BLaER1 treated with 17β-estradiol and CSF1 and Interleukin-3, amounts not matched to agents 10 nM and 100 nM (cell line): ENCODE data around the gene ACTN2.

ENCODE experiments used
- H3K27ac ChIP-seq, 11 experiments: shearing (Covaris generic); formaldehyde crosslinking; 2 replicates each; pipeline ENCODE4 v1.8.1; 2022
- H3K27me3 ChIP-seq, 11 experiments: shearing (Covaris generic); formaldehyde crosslinking; 2 replicates each; pipeline ENCODE4 v1.8.1; 2022
- H3K36me3 ChIP-seq, 11 experiments: shearing (Covaris generic); formaldehyde crosslinking; 2 replicates each; pipeline ENCODE4 v1.8.1; 2022
- H3K4me1 ChIP-seq, 10 experiments: shearing (Covaris generic); formaldehyde crosslinking; 2 replicates each; pipeline ENCODE4 v1.8.1; 2022
- H3K4me2 ChIP-seq, 11 experiments: shearing (Covaris generic); formaldehyde crosslinking; 2 replicates each; pipeline ENCODE4 v1.8.1; 2022
- H3K4me3 ChIP-seq, 10 experiments: shearing (Covaris generic); formaldehyde crosslinking; 2 replicates each; pipeline ENCODE4 v1.8.1; 2022
- H3K9ac ChIP-seq, 11 experiments: shearing (Covaris generic); formaldehyde crosslinking; 2 replicates each; pipeline ENCODE4 v1.8.1; 2022
- H3K9me3 ChIP-seq, 11 experiments: shearing (Covaris generic); formaldehyde crosslinking; replicated peaks in 1 of 11; 2 replicates each; pipeline ENCODE4 v1.8.1; 2022
- H4K20me1 ChIP-seq, 11 experiments: shearing (Covaris generic); formaldehyde crosslinking; 2 replicates each; pipeline ENCODE4 v1.8.1; 2022
- Cebpa-rat ChIP-seq, 11 experiments: shearing (Covaris generic); IDR thresholded peaks; 2 replicates each; pipeline ENCODE4 v1.8.1; 2022

Gene ACTN2

GRCh38 chr1:236773919-236774318 lies 87.6 kb downstream of the ACTN2 start:
- H3K4me3 ChIP-seq: no peak overlapping the region
- H3K27me3 ChIP-seq: no peaks in the 10 kb centered on the region
- no peaks in the 10 kb centered on the region for H3K4me1 ChIP-seq
- no peak overlapping the region for H3K27ac ChIP-seq
- no peak overlapping the region for H3K9ac ChIP-seq
- H3K9me3 ChIP-seq: peaks cover 2 to 14% (median 4%) of the 10 kb centered on the region in 11 experiments; a peak in 18 of 22 replicates
- H3K36me3 ChIP-seq: no peaks in the 10 kb centered on the region
- no peak for TF ChIP-seq Cebpa-rat (IDR thresholded peaks at IDR 0.05)
- H4K20me1 ChIP-seq: no peaks in the 10 kb centered on the region
- H3K4me2 ChIP-seq: 0 out of 22 replicates have a peak overlapping the region, but pooled peaks of 1 of the 11 experiments have one; percentile 1

GRCh38 chr1:236774926-236775325 lies 88.6 kb downstream of the ACTN2 start:
- Histone ChIP-seq H3K4me1 (no peaks in the 10 kb centered on the region), H3K9me3 (peaks cover 11 to 23% (median 13%) of the 10 kb centered on the region in 11 experiments; a peak in 21 of 22 replicates), H3K36me3 (no peaks in the 10 kb centered on the region), H3K9ac (no peak overlapping the region), H4K20me1 (no peaks in the 10 kb centered on the region), H3K4me3 (no peak overlapping the region), H3K27me3 (no peaks in the 10 kb centered on the region), H3K4me2 (no peak overlapping the region), H3K27ac (no peak overlapping the region)
- no peak for TF ChIP-seq Cebpa-rat (IDR thresholded peaks at IDR 0.05)

- Histone ChIP-seq H3K36me3 (no peaks in the 10 kb centered on the region), H4K20me1 (no peaks in the 10 kb centered on the region), H3K9me3 (peaks cover 11 to 23% (median 13%) of the 10 kb centered on the region in 11 experiments; a peak in 21 of 22 replicates), H3K9ac (no peak overlapping the region), H3K27me3 (no peaks in the 10 kb centered on the region), H3K27ac (no peak overlapping the region), H3K4me1 (no peaks in the 10 kb centered on the region), H3K4me3 (no peak overlapping the region), H3K4me2 (no peak overlapping the region)
- TF ChIP-seq Cebpa-rat (IDR thresholded peaks at IDR 0.05): no peak
Observed at GRCh38 chr1:236779312-236779711, 93.0 kb downstream of the ACTN2 start.

- Histone ChIP-seq H3K4me1 (no peaks in the 10 kb centered on the region), H3K4me3 (no peak overlapping the region), H3K9ac (no peak overlapping the region), H3K27ac (no peak overlapping the region), H3K4me2 (no peak overlapping the region), H3K9me3 (peaks cover 19 to 26% (median 21%) of the 10 kb centered on the region in 11 experiments), H3K36me3 (no peaks in the 10 kb centered on the region), H4K20me1 (no peaks in the 10 kb centered on the region), H3K27me3 (no peaks in the 10 kb centered on the region)
- TF ChIP-seq Cebpa-rat (IDR thresholded peaks at IDR 0.05): no peak
Observed at GRCh38 chr1:236785477-236785876, 99.2 kb downstream of the ACTN2 start.

- Histone ChIP-seq H3K9ac (no peak overlapping the region), H3K4me2 (no peak overlapping the region), H4K20me1 (no peaks in the 10 kb centered on the region), H3K27ac (no peak overlapping the region), H3K9me3 (peaks cover 19 to 26% (median 21%) of the 10 kb centered on the region in 11 experiments), H3K36me3 (no peaks in the 10 kb centered on the region), H3K4me3 (no peak overlapping the region), H3K27me3 (no peaks in the 10 kb centered on the region), H3K4me1 (no peaks in the 10 kb centered on the region)
- no peak for TF ChIP-seq Cebpa-rat (IDR thresholded peaks at IDR 0.05)
Observed at GRCh38 chr1:236786453-236786852, 100.2 kb downstream of the ACTN2 start.

- Histone ChIP-seq H3K36me3 (peaks cover 0 to 22% (median 0%) of the 10 kb centered on the region in 11 experiments; a peak in 5 of 22 replicates), H3K4me1 (peaks cover 21 to 31% (median 29%) of the 10 kb centered on the region in 10 experiments), H3K27me3 (no peaks in the 10 kb centered on the region), H3K4me3 (peak overlapping the region; percentile 74 to 95 (median 86); a peak in 19 of 20 replicates), H3K9me3 (no peaks in the 10 kb centered on the region), H3K4me2 (peak overlapping the region; percentile 40 to 83 (median 58); a peak in 21 of 22 replicates), H4K20me1 (peaks cover 0 to 21% (median 3%) of the 10 kb centered on the region in 11 experiments; a peak in 5 of 22 replicates), H3K9ac (peak overlapping the region in 10 of 11 experiments; percentile 44 to 98 (median 94); a peak in 13 of 22 replicates), H3K27ac (peak overlapping the region; percentile 36 to 98 (median 95); a peak in 20 of 22 replicates)
- no peak for TF ChIP-seq Cebpa-rat (IDR thresholded peaks at IDR 0.05)
Observed at GRCh38 chr1:236794585-236795034, 108.3 kb downstream of the ACTN2 start.

GRCh38 chr1:236795035-236795756 lies 108.9 kb downstream of the ACTN2 start, which contains the start of gene MTR:
Gene MTR, plus strand, starts transcription at chr1:236795292. Its CDS starts 412 bp downstream, at chr1:236795704.
- Histone ChIP-seq H3K27me3 (no peaks in the 10 kb centered on the region), H3K4me3 (peak within 1 kb of the TSS; percentile 74 to 95 (median 86)), H3K4me2 (peak within 1 kb of the TSS; percentile 75 to 95 (median 86)), H3K9me3 (no peaks in the 10 kb centered on the region), H3K9ac (peak within 1 kb of the TSS; percentile 87 to 98 (median 95)), H3K4me1 (peaks cover 21 to 36% (median 29%) of the 10 kb centered on the region in 10 experiments), H3K27ac (peak within 1 kb of the TSS; percentile 80 to 98 (median 95)), H4K20me1 (peaks cover 0 to 25% (median 3%) of the 10 kb centered on the region in 11 experiments; a peak in 5 of 22 replicates), H3K36me3 (peaks cover 0 to 28% (median 5%) of the 10 kb centered on the region in 11 experiments; a peak in 12 of 22 replicates)
- TF ChIP-seq Cebpa-rat (IDR thresholded peaks at IDR 0.05): peak in 1 of 11 experiments; percentile 61; a peak in 2 of 22 replicates

GRCh38 chr1:236795757-236796667 lies 109.7 kb downstream of the ACTN2 start:
- Histone ChIP-seq H4K20me1 (peaks cover 0 to 33% (median 3%) of the 10 kb centered on the region in 11 experiments; a peak in 6 of 22 replicates), H3K27ac (peak overlapping the region; percentile 80 to 98 (median 95)), H3K4me1 (peaks cover 21 to 36% (median 29%) of the 10 kb centered on the region in 10 experiments), H3K4me2 (peak overlapping the region; percentile 75 to 95 (median 86)), H3K9me3 (no peaks in the 10 kb centered on the region), H3K27me3 (no peaks in the 10 kb centered on the region), H3K36me3 (peaks cover 0 to 36% (median 13%) of the 10 kb centered on the region in 11 experiments; a peak in 14 of 22 replicates), H3K4me3 (peak overlapping the region; percentile 74 to 95 (median 86)), H3K9ac (peak overlapping the region; percentile 87 to 98 (median 95))
- no peak for TF ChIP-seq Cebpa-rat (IDR thresholded peaks at IDR 0.05)
